C4-2B (cell line): ENCODE measurements around the gene MEIS2.

ENCODE experiments used
- H3K27ac ChIP-seq: fragments of 450-650 bp; 2 replicates; pipeline ENCODE4 v1.5.1; 2017
- CTCF ChIP-seq: fragments of 450-650 bp; conservative IDR thresholded peaks from 2 replicates; pipeline ENCODE4 v1.5.1; 2017; ENCODE audit warnings: mild to moderate bottlenecking
- ZFX ChIP-seq: fragments of 450-650 bp; IDR thresholded peaks from 2 replicates; pipeline ENCODE4 v1.6.1; 2017

The MEIS2 gene

GRCh38 chr15:37028625-37029296, 71.6 kb downstream of the MEIS2 start:
- H3K27ac ChIP-seq, result no peak overlapping the region
- TF ChIP-seq ZFX (no peak), CTCF (no peak)

- H3K27ac ChIP-seq, result no peak overlapping the region
- TF ChIP-seq ZFX, result no peak
- TF ChIP-seq CTCF, result no peak
Measured at GRCh38 chr15:37020852-37021251, 79.5 kb downstream of the MEIS2 start.

GRCh38 chr15:37019479-37020433, 80.6 kb downstream of the MEIS2 start:
- H3K27ac ChIP-seq, result no peak overlapping the region
- no peak for TF ChIP-seq ZFX
- TF ChIP-seq CTCF, result no peak

GRCh38 chr15:37017031-37017625, 83.2 kb downstream of the MEIS2 start:
- H3K27ac ChIP-seq, result no peak overlapping the region

GRCh38 chr15:37016231-37016630, 84.1 kb downstream of the MEIS2 start:
- no peak overlapping the region for H3K27ac ChIP-seq

More at GRCh38 chr15:37017031-37017625, 83.2 kb downstream of the MEIS2 start:
- TF ChIP-seq ZFX (no peak), CTCF (no peak)

GRCh38 chr15:37015451-37015850, 84.9 kb downstream of the MEIS2 start:
- no peak for TF ChIP-seq ZFX
- TF ChIP-seq CTCF, result no peak
- no peak overlapping the region for H3K27ac ChIP-seq

More at GRCh38 chr15:37016231-37016630, 84.1 kb downstream of the MEIS2 start:
- TF ChIP-seq ZFX (no peak), CTCF (no peak)

- TF ChIP-seq ZFX, result no peak
- no peak for TF ChIP-seq CTCF
- no peak overlapping the region for H3K27ac ChIP-seq
Measured at GRCh38 chr15:37015035-37015434, 85.3 kb downstream of the MEIS2 start.
